ENCODE measurements around the gene RAD51D. TPM values are rescaled to one million over a fixed set of nuclear protein-coding genes. Genes with fewer than 3 reads are reported as not detected.

RAD51D gene
- total RNA-seq, 1 donor from 2014 or later = 12.4 TPM

GRCh38 chr17:35057332-35057915, 62.2 kb downstream of the RAD51D start:
- no peaks in the 10 kb centered on the region for H3K27me3 ChIP-seq (ENCODE audit: insufficient read depth, low read length)
- H3K4me2 ChIP-seq (ENCODE audit: low read length) = no peak overlapping the region
- no peaks in the 10 kb centered on the region for H3K9me3 ChIP-seq (ENCODE audit: insufficient read depth, low read depth, low read length)
- peak overlapping the region; percentile 17 for H3K4me3 Mint-ChIP-seq (ENCODE audit: unreplicated experiment)
- H3K4me1 Mint-ChIP-seq (ENCODE audit: low read depth, unreplicated experiment) = peaks cover 14% of the 10 kb centered on the region
- peaks cover 74% of the 10 kb centered on the region for H3K79me2 ChIP-seq (ENCODE audit: insufficient read depth, low read length)
- no peak overlapping the region for H3K27ac ChIP-seq (ENCODE audit: low read depth, low read length)
- TF ChIP-seq EZH2 (IDR thresholded peaks at IDR 0.05; ENCODE audit: insufficient read depth, low read length) (no peak), CTCF (IDR thresholded peaks at IDR 0.05; ENCODE audit: insufficient read depth, low read depth, low read length) (no peak)
- H3K9ac ChIP-seq (ENCODE audit: low read length) = no peak overlapping the region
- H3K36me3 Mint-ChIP-seq (ENCODE audit: low read depth, unreplicated experiment) = peaks cover 6% of the 10 kb centered on the region
- no peaks in the 10 kb centered on the region for H3K27me3 Mint-ChIP-seq (ENCODE audit: low read depth, unreplicated experiment)
- H4K20me1 ChIP-seq (ENCODE audit: insufficient read depth, low read length) = no peaks in the 10 kb centered on the region
- H3K27ac Mint-ChIP-seq (ENCODE audit: unreplicated experiment) = no peak overlapping the region
- no peak for DNase-seq (ENCODE audit: low read depth)
- H2AFZ ChIP-seq (ENCODE audit: low read depth, low read length) = no peak overlapping the region
- H3K9me3 Mint-ChIP-seq (ENCODE audit: unreplicated experiment) = peaks cover 3% of the 10 kb centered on the region
- FAIRE-seq = no peak
- no peaks in the 10 kb centered on the region for H3K36me3 ChIP-seq (ENCODE audit: insufficient read depth, low read length)
- H3K4me3 ChIP-seq (ENCODE audit: insufficient read depth, low read depth, low read length) = no peak overlapping the region
- H3K4me1 ChIP-seq (ENCODE audit: insufficient read depth, low read length) = peaks cover 7% of the 10 kb centered on the region

GRCh38 chr17:35056013-35056412, 63.6 kb downstream of the RAD51D start:
- no peak overlapping the region for H3K27ac Mint-ChIP-seq (ENCODE audit: unreplicated experiment)
- H3K9me3 Mint-ChIP-seq (ENCODE audit: unreplicated experiment) = peaks cover 3% of the 10 kb centered on the region
- Histone ChIP-seq H3K79me2 (ENCODE audit: insufficient read depth, low read length) (peaks cover 68% of the 10 kb centered on the region), H3K4me2 (ENCODE audit: low read length) (no peak overlapping the region), H3K9me3 (ENCODE audit: insufficient read depth, low read depth, low read length) (no peaks in the 10 kb centered on the region), H3K9ac (ENCODE audit: low read length) (no peak overlapping the region), H3K27ac (ENCODE audit: low read depth, low read length) (no peak overlapping the region), H3K4me1 (ENCODE audit: insufficient read depth, low read length) (peaks cover 21% of the 10 kb centered on the region), H3K4me3 (ENCODE audit: insufficient read depth, low read depth, low read length) (no peak overlapping the region), H2AFZ (ENCODE audit: low read depth, low read length) (no peak overlapping the region), H4K20me1 (ENCODE audit: insufficient read depth, low read length) (no peaks in the 10 kb centered on the region), H3K27me3 (ENCODE audit: insufficient read depth, low read length) (no peaks in the 10 kb centered on the region), H3K36me3 (ENCODE audit: insufficient read depth, low read length) (no peaks in the 10 kb centered on the region)
- FAIRE-seq (no peak), DNase-seq (ENCODE audit: low read depth) (no peak)
- no peaks in the 10 kb centered on the region for H3K27me3 Mint-ChIP-seq (ENCODE audit: low read depth, unreplicated experiment)
- H3K4me3 Mint-ChIP-seq (ENCODE audit: unreplicated experiment) = no peak overlapping the region
- H3K4me1 Mint-ChIP-seq (ENCODE audit: low read depth, unreplicated experiment) = peaks cover 28% of the 10 kb centered on the region
- TF ChIP-seq EZH2 (IDR thresholded peaks at IDR 0.05; ENCODE audit: insufficient read depth, low read length) = no peak
- no peak for TF ChIP-seq CTCF (IDR thresholded peaks at IDR 0.05; ENCODE audit: insufficient read depth, low read depth, low read length)
- peaks cover 6% of the 10 kb centered on the region for H3K36me3 Mint-ChIP-seq (ENCODE audit: low read depth, unreplicated experiment)

GRCh38 chr17:35053204-35053603, 66.5 kb downstream of the RAD51D start:
- H3K9ac ChIP-seq (ENCODE audit: low read length) = no peak overlapping the region
- FAIRE-seq = no peak
- no peak overlapping the region for H3K27ac ChIP-seq (ENCODE audit: low read depth, low read length)
- H3K36me3 Mint-ChIP-seq (ENCODE audit: low read depth, unreplicated experiment) = no peaks in the 10 kb centered on the region
- H3K4me2 ChIP-seq (ENCODE audit: low read length) = peak overlapping the region; percentile 66
- H3K9me3 ChIP-seq (ENCODE audit: insufficient read depth, low read depth, low read length) = no peaks in the 10 kb centered on the region
- no peaks in the 10 kb centered on the region for H3K36me3 ChIP-seq (ENCODE audit: insufficient read depth, low read length)
- no peak overlapping the region for H3K4me3 Mint-ChIP-seq (ENCODE audit: unreplicated experiment)
- peaks cover 23% of the 10 kb centered on the region for H3K4me1 ChIP-seq (ENCODE audit: insufficient read depth, low read length)
- H2AFZ ChIP-seq (ENCODE audit: low read depth, low read length) = no peak overlapping the region
- H3K4me3 ChIP-seq (ENCODE audit: insufficient read depth, low read depth, low read length) = no peak overlapping the region
- H3K79me2 ChIP-seq (ENCODE audit: insufficient read depth, low read length) = peaks cover 67% of the 10 kb centered on the region
- H3K4me1 Mint-ChIP-seq (ENCODE audit: low read depth, unreplicated experiment) = peaks cover 30% of the 10 kb centered on the region
- peaks cover 3% of the 10 kb centered on the region for H3K9me3 Mint-ChIP-seq (ENCODE audit: unreplicated experiment)
- H3K27ac Mint-ChIP-seq (ENCODE audit: unreplicated experiment) = no peak overlapping the region
- no peaks in the 10 kb centered on the region for H3K27me3 ChIP-seq (ENCODE audit: insufficient read depth, low read length)
- TF ChIP-seq EZH2 (IDR thresholded peaks at IDR 0.05; ENCODE audit: insufficient read depth, low read length) = no peak
- no peak for TF ChIP-seq CTCF (IDR thresholded peaks at IDR 0.05; ENCODE audit: insufficient read depth, low read depth, low read length)
- H3K27me3 Mint-ChIP-seq (ENCODE audit: low read depth, unreplicated experiment) = no peaks in the 10 kb centered on the region
- DNase-seq (ENCODE audit: low read depth) = no peak
- H4K20me1 ChIP-seq (ENCODE audit: insufficient read depth, low read length) = peaks cover 12% of the 10 kb centered on the region

Data from astrocyte (in vitro differentiated cells and primary cell).